HG03103 (cell line): ENCODE measurements around the gene DOCK11.

ENCODE experiments used
- ATAC-seq: cut with Tn5 transposase; IDR thresholded peaks from one replicate; pipeline ENCODE4 v1.9.1; 2021; ENCODE audit warnings: low read depth; ENCODE audit not compliant: unreplicated experiment

Gene DOCK11

GRCh38 chrX:118526149-118526548 is 30.5 kb downstream of the DOCK11 start:
- ATAC-seq: no peak

DNA sequence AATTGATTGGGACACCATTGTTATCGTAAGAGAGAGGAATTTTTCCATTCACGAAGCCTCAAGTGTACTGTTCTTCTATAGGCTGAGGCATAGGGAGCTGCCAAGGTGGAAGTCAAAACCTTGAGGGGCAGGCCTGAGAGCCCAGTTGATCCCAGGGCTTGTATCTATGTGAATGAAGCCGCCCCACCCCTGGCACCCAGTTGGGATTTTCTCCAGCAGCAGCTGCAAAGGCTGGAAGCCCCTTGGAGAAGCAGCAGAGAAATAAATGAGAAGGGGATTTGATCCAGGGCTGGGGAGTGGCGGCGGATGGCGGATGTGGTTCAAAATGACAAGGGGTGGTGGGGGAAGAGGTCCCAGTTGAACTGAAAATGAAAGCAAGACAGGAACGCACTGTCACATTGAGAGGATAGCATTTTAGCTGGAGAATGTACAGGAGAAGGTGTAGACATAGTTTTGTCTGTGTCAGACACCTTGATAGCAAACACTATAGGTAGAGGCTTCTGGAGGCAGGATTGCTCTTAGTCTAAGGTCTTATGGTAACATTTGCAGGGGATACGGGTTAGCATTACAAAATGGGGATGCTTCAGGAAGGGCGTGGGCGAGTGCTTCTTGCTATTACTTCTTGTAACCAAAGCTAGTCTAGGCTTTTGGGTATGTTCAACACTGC is 32.6 kb downstream of the DOCK11 start:
- ATAC-seq: peak; percentile 72

DNA sequence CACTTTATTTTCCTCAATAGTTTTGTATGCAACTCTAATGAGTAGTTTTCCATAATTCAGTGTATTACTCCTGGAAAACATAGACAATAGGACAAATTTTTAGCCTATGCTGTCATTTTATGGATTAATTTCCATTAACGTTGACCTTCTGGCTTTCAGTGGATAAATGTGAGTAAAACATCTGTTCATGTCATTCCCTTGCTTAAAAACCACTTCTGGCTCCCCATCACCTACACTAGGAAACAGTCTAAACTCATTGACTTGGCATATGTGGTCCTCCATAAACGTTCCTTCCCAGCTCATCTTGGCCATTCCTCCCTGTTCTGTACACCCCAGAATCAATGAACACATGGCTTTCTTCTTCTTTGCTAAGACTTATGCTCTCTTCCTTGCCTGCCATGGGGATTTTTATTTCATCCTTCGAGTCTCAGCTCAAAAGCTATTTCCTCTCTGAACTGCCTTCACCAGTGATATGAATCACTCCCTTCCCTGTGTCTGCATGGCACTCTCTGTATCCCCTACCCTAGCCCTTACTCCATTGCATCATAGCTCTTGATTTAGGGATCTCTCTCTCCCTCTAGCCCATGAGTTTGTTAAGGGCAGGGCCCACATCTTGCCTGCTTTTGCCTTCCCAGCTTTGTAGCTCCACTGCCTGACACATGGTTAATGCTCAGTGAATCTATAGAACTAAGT is 34.8 kb downstream of the DOCK11 start:
- no peak for ATAC-seq

GRCh38 chrX:118534716-118535493 is 39.3 kb downstream of the DOCK11 start:
- ATAC-seq: no peak

DNA sequence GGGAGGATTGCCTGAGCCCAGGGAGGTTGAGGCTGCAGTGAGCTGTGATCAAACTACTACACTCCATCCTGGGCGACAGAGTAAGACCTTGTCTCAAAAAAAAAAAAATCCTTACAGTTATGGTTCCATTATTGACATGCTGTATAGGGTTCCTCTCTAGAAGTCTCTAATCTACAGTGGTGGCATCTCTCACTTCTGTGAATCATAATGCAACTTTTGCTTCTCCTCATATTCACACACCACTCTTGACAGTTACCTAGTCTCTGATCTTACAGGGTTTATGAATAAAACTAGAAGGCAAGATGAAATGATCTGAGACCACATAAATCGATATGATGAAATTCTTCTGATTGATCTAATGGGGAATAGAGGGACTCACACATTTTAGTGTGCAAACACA is 40.6 kb downstream of the DOCK11 start:
- ATAC-seq: peak; percentile 65

GRCh38 chrX:118536687-118537461 is 41.3 kb downstream of the DOCK11 start:
- peak; percentile 54 for ATAC-seq

GRCh38 chrX:118538386-118538785 is 42.8 kb downstream of the DOCK11 start:
- ATAC-seq: no peak

GRCh38 chrX:118540342-118540741 is 44.7 kb downstream of the DOCK11 start:
- ATAC-seq: no peak

DNA sequence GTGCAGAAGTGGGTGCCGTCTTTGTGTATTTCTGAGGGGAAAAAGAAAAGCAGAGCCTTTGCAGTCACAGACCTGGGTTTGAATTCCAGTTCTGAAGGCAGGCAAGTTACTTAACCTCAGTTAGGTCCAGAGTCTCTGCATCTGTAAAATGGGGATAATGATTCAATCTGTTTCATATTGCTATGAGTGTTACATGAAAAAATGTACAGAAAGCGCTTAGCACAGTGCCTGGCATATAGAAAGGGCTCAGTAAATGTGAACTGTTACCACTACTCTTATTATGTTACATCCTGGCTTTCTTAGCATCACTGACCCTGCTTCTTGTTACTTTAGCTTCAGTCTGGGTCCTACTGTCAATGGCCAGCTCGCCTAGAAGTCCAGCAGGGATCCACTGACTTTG is 45.9 kb downstream of the DOCK11 start:
- no peak for ATAC-seq

- no peak for ATAC-seq
Observed at GRCh38 chrX:118545510-118545909, 49.9 kb downstream of the DOCK11 start.

- ATAC-seq: no peak
Observed at GRCh38 chrX:118548841-118549240, 53.2 kb downstream of the DOCK11 start.

GRCh38 chrX:118550792-118551191 is 55.2 kb downstream of the DOCK11 start:
- no peak for ATAC-seq

DNA sequence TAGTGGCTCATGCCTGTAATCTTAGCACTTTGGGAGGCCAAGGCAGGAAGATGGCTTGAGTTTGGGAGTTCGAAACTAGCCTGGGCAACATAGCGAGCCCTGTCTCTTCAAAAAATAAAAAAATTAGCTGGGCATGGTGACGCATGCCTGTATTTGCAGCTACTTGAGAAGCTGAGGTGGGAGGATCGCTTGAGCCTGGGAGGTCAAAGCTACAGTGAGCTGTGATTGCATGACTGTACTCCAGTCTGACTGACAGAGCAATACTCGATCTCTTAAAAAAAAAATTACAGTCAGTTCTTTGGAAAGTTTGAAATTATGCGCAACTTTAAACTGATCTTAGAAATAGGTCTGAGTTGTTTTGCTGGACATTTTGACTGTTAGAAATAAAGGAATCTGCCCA is 55.8 kb downstream of the DOCK11 start:
- ATAC-seq: no peak

DNA sequence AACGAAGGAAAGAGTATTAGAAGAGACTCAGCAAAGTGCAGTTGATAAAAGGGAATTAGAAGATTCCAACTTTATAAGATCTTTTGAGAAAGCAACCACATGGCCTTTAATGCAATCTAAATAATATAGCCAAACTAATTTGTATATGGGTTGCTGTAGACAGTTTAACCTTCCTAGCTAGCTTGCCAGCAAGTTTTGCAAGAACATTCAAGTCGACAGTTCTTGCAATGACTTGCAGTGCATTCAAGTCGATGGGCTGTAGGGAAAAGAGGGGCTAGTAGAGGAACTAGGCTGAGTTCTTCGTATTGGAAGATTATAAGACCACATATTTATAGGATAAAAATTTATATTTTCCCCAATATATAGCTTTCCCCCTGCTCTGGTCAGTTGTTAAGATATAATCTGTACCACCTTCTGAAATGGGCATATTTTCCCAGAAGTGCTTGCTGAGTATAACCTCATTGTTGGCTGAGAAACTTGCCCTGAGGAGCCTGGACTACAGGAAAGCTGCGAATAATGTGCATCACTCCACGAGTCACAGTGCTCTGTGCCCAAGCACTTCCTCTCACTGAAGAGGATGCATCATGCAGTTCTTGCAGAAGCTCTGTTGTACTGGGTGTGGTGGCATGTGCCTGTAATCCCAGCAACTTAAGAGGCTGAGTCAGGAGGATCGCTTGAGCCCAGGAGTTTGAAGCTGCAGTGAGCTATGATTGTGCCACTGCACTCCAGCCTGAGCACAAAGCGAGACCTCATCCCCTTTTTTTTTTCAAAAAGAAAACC is 56.7 kb downstream of the DOCK11 start:
- ATAC-seq: no peak

GRCh38 chrX:118553042-118553710 is 57.6 kb downstream of the DOCK11 start:
- ATAC-seq: no peak

DNA sequence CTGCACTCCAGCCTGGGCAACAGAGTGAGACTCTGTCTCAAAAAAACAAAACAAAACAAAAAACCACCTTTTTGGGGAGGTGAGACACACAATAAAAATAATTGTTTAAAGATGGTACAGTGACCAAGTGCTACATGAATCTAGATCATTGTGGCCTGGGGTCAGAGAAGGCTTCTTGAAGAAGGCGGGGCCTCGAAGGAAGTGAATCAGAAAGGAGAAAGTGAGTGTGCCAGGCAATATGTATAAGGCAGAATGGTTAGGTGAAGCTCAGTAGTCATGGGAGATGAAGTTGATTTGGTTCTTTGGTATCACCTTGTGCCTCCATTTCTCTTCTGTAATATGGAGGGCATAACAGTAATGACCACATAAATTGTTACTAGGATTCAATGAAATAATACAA is 58.9 kb downstream of the DOCK11 start:
- no peak for ATAC-seq

DNA sequence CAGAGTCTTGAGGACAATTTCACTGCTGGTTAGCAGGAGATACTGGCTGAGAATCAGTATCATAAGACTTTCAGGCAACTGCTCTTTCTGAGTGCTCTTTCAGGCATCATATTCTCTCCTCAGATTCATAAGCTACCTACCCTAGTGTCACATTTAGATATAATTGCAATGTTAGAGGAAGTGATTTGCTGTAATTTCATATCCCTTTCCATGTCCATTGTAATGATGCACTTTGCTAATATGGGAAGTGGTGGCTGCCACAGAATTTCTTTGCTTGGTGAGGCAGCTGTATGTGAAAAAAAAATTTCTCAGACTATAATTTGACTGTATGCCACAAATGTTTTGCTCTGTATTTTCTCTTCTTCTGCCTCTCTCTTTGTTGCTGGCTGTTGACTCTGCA is 63.3 kb downstream of the DOCK11 start:
- no peak for ATAC-seq

DNA sequence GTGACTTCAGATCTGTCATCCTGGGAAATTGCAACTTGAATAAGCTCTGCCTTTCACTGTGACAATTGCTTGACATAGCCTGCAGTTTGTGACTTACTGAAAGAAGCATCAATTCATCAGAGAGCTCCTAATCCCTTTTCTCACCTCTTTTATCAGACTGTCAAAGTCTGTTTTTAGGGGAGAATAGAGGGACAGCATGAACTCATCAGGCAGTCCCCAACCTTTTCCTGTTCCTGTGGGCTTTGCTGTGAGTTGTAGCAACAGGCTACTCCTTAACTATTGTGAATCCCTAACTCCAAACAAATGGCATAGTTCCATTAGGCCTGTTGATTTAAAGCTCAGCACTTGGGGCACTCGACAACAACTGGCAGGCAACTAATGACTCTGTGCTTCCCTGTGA is 64.9 kb downstream of the DOCK11 start:
- ATAC-seq: no peak

GRCh38 chrX:118562582-118563164 is 67.1 kb downstream of the DOCK11 start:
- no peak for ATAC-seq
